T-cell (primary cell): ENCODE measurements around the gene TBC1D16. TPM values are rescaled to one million over a fixed set of nuclear protein-coding genes. Genes with fewer than 3 reads are reported as not detected.

ENCODE experiments used
- ATAC-seq, 4 experiments: fragments of 200-7000 bp in 3 of 4; fragments of 150-1000 bp in 1 of 4; cut with Tn5 transposase; replicated peaks in 1 of 4; 1 replicate in 3 of 4; 2 replicates in 1 of 4; pipeline ENCODE4 v1.10.0; 2021; ENCODE audit warnings: moderate library complexity in 3 of 4, mild to moderate bottlenecking in 2 of 4, moderate number of reproducible peaks in 1 of 4
- CTCF ChIA-PET, 2 donors: fragments of 300-600 bp; sonication (Branson Sonifier 250); formaldehyde crosslinking; loops; one replicate each; lab custom pipeline; 2022; ENCODE audit warnings: antibody characterized with exemption in 2 of 2; lab: Charles Lee
- POLR2A ChIA-PET, 2 donors: fragments of 300-600 bp; sonication (Branson Sonifier 250); formaldehyde crosslinking; loops; one replicate each; lab custom pipeline; 2022; ENCODE audit warnings: antibody characterized with exemption in 2 of 2; lab: Charles Lee
- DNase-seq, 35 experiments: peaks; one replicate each; pipeline versions ENCODE4 v3.0.0 to v3.0.0-alpha.2; 2013 to 2023
- H3K27ac ChIP-seq: one replicate; pipeline ENCODE4 v1.5.1; 2013; ENCODE audit warnings: low read length
- H3K27me3 ChIP-seq, 2 experiments: replicated peaks in 1 of 2; 1 replicate in 1 of 2; 2 replicates in 1 of 2; pipeline versions ENCODE4 v1.6.1 to v1.7.0; 2013; ENCODE audit warnings: low read length in 1 of 2, mixed read lengths in 1 of 2; ENCODE audit not compliant: control insufficient read depth in 2 of 2, insufficient read depth in 2 of 2; ENCODE audit errors: extremely low read depth in 1 of 2
- H3K36me3 ChIP-seq, 2 donors: 1 replicate in 1 of 2; 2 replicates in 1 of 2; pipeline versions ENCODE4 v1.6.1 to v1.7.0; 2013; ENCODE audit warnings: low read length in 1 of 2; ENCODE audit not compliant: control insufficient read depth in 2 of 2, insufficient read depth in 1 of 2; ENCODE audit errors: extremely low read depth in 1 of 2
- H3K4me1 ChIP-seq, 2 experiments: 1 replicate in 1 of 2; 2 replicates in 1 of 2; pipeline versions ENCODE4 v1.6.1 to v1.7.0; 2013; ENCODE audit warnings: low read length in 2 of 2, mixed read lengths in 1 of 2; ENCODE audit not compliant: insufficient read depth in 2 of 2, control insufficient read depth in 1 of 2; ENCODE audit errors: extremely low read depth in 1 of 2
- H3K4me3 ChIP-seq, 2 donors: 1 replicate in 1 of 2; 2 replicates in 1 of 2; pipeline versions ENCODE4 v1.5.1 to v1.7.0; 2013; ENCODE audit warnings: mild to moderate bottlenecking in 2 of 2, low read length in 1 of 2, moderate library complexity in 1 of 2; ENCODE audit not compliant: control insufficient read depth in 1 of 2; ENCODE audit errors: extremely low read depth in 1 of 2
- H3K9me3 ChIP-seq: 2 replicates; pipeline ENCODE4 v1.7.0; 2013
- H3K27ac Mint-ChIP-seq, 2 donors: one replicate each; pipeline ENCODE4 v1.8.0; 2020 to 2021; ENCODE audit warnings: mild to moderate bottlenecking in 2 of 2, mixed read lengths in 2 of 2
- H3K27me3 Mint-ChIP-seq, 2 donors: one replicate each; pipeline ENCODE4 v1.8.0; 2021 to 2022; ENCODE audit warnings: mixed read lengths in 2 of 2
- H3K36me3 Mint-ChIP-seq: one replicate; pipeline ENCODE4 v1.8.0; 2021; ENCODE audit warnings: mixed read lengths
- H3K4me1 Mint-ChIP-seq, 3 donors: one replicate each; pipeline ENCODE4 v1.8.0; 2020 to 2022; ENCODE audit warnings: mixed read lengths in 3 of 3, mild to moderate bottlenecking in 1 of 3
- H3K4me3 Mint-ChIP-seq, 3 donors: one replicate each; pipeline ENCODE4 v1.8.0; 2020 to 2022; ENCODE audit warnings: mild to moderate bottlenecking in 3 of 3, mixed read lengths in 3 of 3, moderate library complexity in 3 of 3
- H3K9me3 Mint-ChIP-seq, 3 donors: one replicate each; pipeline ENCODE4 v1.8.0; 2020 to 2022; ENCODE audit warnings: mixed read lengths in 3 of 3
- WGBS: methylation state at CpG from one replicate; pipeline ENCODE4 v1.1.5; 2013; ENCODE audit warnings: missing lambda C conversion rate; ENCODE audit not compliant: insufficient coverage; 5-methylcytosine and 5-hydroxymethylcytosine counted together
- total RNA-seq, 35 experiments: library from RNA in 6 of 35; stranded (reverse) in 6 of 35; fragments of 120-200 nt in 1 of 35; gene quantifications; one replicate each; pipeline versions ENCODE4 v1.2.1 to v1.2.4 and lab custom pipeline; 2013 to 2026

Gene TBC1D16
- total RNA-seq, 5 donors from 2014 or later (not counting 1 experiment from before 2014, with no cell fraction given) = 1.9 to 6.1 (median 3.4) TPM

GRCh38 chr17:80024206-80024972 lies 11.3 kb downstream of the TBC1D16 start:
- POLR2A ChIA-PET = no interaction called here

GRCh38 chr17:80023481-80024205 lies 12.0 kb downstream of the TBC1D16 start:
- ATAC-seq (no peak), DNase-seq (no peak)
- POLR2A ChIA-PET = no interaction called here
- 97% methylated on average over 43 of the region's 43 CpGs for WGBS
- Mint-ChIP-seq H3K27ac (no peak overlapping the region), H3K4me1 (no peaks in the 10 kb centered on the region), H3K9me3 (no peaks in the 10 kb centered on the region), H3K36me3 (no peaks in the 10 kb centered on the region), H3K4me3 (no peak overlapping the region), H3K27me3 (no peaks in the 10 kb centered on the region)
- H3K4me1 ChIP-seq = no peaks in the 10 kb centered on the region
- CTCF ChIA-PET = no interaction called here
- no peak overlapping the region for H3K4me3 ChIP-seq
- H3K27ac ChIP-seq = no peak overlapping the region
- H3K27me3 ChIP-seq = peaks cover 0 to 4% of the 10 kb centered on the region in 2 experiments
- no peaks in the 10 kb centered on the region for H3K9me3 ChIP-seq
- no peaks in the 10 kb centered on the region for H3K36me3 ChIP-seq

More at GRCh38 chr17:80024206-80024972, 11.3 kb downstream of the TBC1D16 start:
- Histone ChIP-seq H3K9me3 (no peaks in the 10 kb centered on the region), H3K4me1 (no peaks in the 10 kb centered on the region), H3K36me3 (no peaks in the 10 kb centered on the region), H3K27me3 (peaks cover 0 to 4% of the 10 kb centered on the region in 2 experiments), H3K27ac (no peak overlapping the region), H3K4me3 (no peak overlapping the region)
- Mint-ChIP-seq H3K27me3 (no peaks in the 10 kb centered on the region), H3K27ac (no peak overlapping the region), H3K36me3 (no peaks in the 10 kb centered on the region), H3K4me3 (no peak overlapping the region), H3K4me1 (no peaks in the 10 kb centered on the region), H3K9me3 (no peaks in the 10 kb centered on the region)
- CTCF ChIA-PET = no interaction called here
- DNase-seq (no peak), ATAC-seq (no peak)
- 68% methylated on average over 9 of the region's 10 CpGs for WGBS

DNA sequence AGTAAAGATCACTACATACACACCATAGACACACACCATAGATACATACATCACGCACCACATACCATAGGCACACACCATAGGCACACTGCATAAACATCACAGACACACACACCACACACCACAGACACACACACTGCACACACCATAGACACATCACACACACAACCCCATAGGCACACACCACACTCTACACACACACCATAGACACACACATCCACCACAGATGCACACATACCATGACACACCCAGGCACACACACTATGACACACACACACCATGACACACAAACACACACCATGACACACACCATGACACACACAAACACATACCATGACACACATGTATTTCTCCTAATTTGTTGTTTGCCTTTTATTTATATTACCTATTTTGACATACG lies 14.1 kb downstream of the TBC1D16 start:
- DNase-seq = no peak
- H3K36me3 Mint-ChIP-seq = no peaks in the 10 kb centered on the region
- Histone ChIP-seq H3K9me3 (no peaks in the 10 kb centered on the region), H3K4me3 (no peak overlapping the region), H3K4me1 (no peaks in the 10 kb centered on the region), H3K27ac (no peak overlapping the region), H3K36me3 (no peaks in the 10 kb centered on the region), H3K27me3 (peaks cover 0 to 4% of the 10 kb centered on the region in 2 experiments)
- ChIA-PET CTCF (no interaction called here), POLR2A (no interaction called here)
- H3K27me3 Mint-ChIP-seq = no peaks in the 10 kb centered on the region
- ATAC-seq = no peak
- no peaks in the 10 kb centered on the region for H3K4me1 Mint-ChIP-seq
- no peak overlapping the region for H3K27ac Mint-ChIP-seq
- WGBS = 100% methylated on average over 1 of the region's 2 CpGs
- no peaks in the 10 kb centered on the region for H3K9me3 Mint-ChIP-seq
- H3K4me3 Mint-ChIP-seq = no peak overlapping the region

DNA sequence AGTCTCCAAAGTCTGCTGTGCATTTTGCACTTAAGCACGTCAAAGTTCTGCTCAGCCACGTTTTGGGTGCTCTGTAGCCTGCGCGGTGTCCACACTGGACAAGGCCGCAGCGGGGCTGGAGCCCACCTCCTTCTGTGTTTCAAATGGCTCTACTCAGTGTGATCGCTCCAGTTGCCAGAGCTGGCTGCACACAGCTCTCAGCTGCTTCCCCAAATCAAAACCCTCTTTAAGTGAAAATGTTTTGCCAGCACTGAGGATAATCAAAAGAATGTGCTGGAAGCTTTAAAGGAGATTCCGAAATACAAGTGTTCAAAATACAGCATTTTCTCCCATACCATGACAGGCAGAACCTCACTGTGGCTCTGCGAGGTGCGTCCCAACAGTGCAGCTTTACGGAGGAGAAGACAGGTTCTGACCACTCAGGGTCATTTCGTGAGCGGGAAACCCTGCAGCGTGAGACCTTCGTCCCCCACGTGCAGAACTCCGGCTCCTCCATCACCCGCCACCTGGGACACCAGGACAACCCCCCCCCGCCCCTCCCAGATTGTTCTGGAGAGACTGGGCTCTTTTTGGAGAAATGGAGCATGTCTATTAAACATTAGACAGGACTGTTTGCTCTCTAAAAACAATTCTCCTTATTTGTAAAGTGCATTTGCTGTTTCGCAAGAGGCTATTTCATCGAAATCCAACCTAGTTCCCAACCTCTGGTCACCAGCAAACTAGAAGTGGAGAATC lies 16.6 kb downstream of the TBC1D16 start:
- ATAC-seq (no peak), DNase-seq (no peak)
- Histone ChIP-seq H3K27me3 (peaks cover 0 to 2% of the 10 kb centered on the region in 2 experiments), H3K4me1 (no peaks in the 10 kb centered on the region), H3K36me3 (no peaks in the 10 kb centered on the region), H3K4me3 (no peak overlapping the region), H3K9me3 (no peaks in the 10 kb centered on the region), H3K27ac (no peak overlapping the region)
- no peaks in the 10 kb centered on the region for H3K36me3 Mint-ChIP-seq
- WGBS = 91% methylated on average over 12 of the region's 21 CpGs
- H3K4me1 Mint-ChIP-seq = no peaks in the 10 kb centered on the region
- no peaks in the 10 kb centered on the region for H3K9me3 Mint-ChIP-seq
- POLR2A ChIA-PET = no interaction called here
- H3K27me3 Mint-ChIP-seq = no peaks in the 10 kb centered on the region
- no peak overlapping the region for H3K4me3 Mint-ChIP-seq
- H3K27ac Mint-ChIP-seq = no peak overlapping the region
- CTCF ChIA-PET = no interaction called here

- H3K27ac Mint-ChIP-seq = no peak overlapping the region
- H3K9me3 Mint-ChIP-seq = no peaks in the 10 kb centered on the region
- Histone ChIP-seq H3K9me3 (no peaks in the 10 kb centered on the region), H3K4me3 (no peak overlapping the region), H3K4me1 (no peaks in the 10 kb centered on the region), H3K27me3 (peaks cover 0 to 7% of the 10 kb centered on the region in 2 experiments), H3K27ac (no peak overlapping the region), H3K36me3 (no peaks in the 10 kb centered on the region)
- H3K36me3 Mint-ChIP-seq = peaks cover 3% of the 10 kb centered on the region
- ATAC-seq = no peak
- H3K4me3 Mint-ChIP-seq = no peak overlapping the region
- 84% methylated on average over 9 of the region's 18 CpGs for WGBS
- DNase-seq = no peak
- no peaks in the 10 kb centered on the region for H3K4me1 Mint-ChIP-seq
- H3K27me3 Mint-ChIP-seq = no peaks in the 10 kb centered on the region
- ChIA-PET CTCF (no interaction called here), POLR2A (interaction anchor here in 1 of 2 donors (0.6 kb wide), 1 partner anchor 13 kb away, joined by 4 read pairs; no protein-coding TSS in a partner anchor)
Observed at GRCh38 chr17:80017226-80018010, 18.3 kb downstream of the TBC1D16 start.
